ENCODE measurements around the gene DDX53. TPM values are rescaled to one million over a fixed set of nuclear protein-coding genes. Genes with fewer than 3 reads are reported as not detected.
A peak's percentile ranks its signal among the peaks of the same experiment; 100 is the strongest.

Gene DDX53
- total and polyA plus RNA-seq, 4 donors: not detected

- WGBS (ENCODE audit: insufficient coverage): no CpG with 5 or more reads among the region's 4 CpGs
- Histone ChIP-seq H3K36me3 (ENCODE audit: control insufficient read depth, insufficient read depth, low read length) (no peaks in the 10 kb centered on the region), H3K27me3 (ENCODE audit: control insufficient read depth, insufficient read depth, low read length) (peaks cover 2% of the 10 kb centered on the region), H3K27ac (ENCODE audit: low read depth, low read length) (no peak overlapping the region), H3K4me1 (ENCODE audit: control insufficient read depth, insufficient read depth, low read length) (no peaks in the 10 kb centered on the region), H3K4me3 (ENCODE audit: low read depth, low read length) (no peak overlapping the region), H3K9me3 (ENCODE audit: control insufficient read depth, insufficient read depth, low read length) (no peaks in the 10 kb centered on the region)
- DNase-seq (ENCODE audit: low read depth in 4 of 6, low spot score in 6 of 6): no peak
These were observed 25.1 kb upstream of the DDX53 start for GRCh38 chrX:22974616-22975015.

GRCh38 chrX:22975786-22976185, 24.0 kb upstream of the DDX53 start:
- WGBS (ENCODE audit: insufficient coverage): no CpG with 5 or more reads among the region's 1 CpG
- H3K4me3 ChIP-seq (ENCODE audit: low read depth, low read length): no peak overlapping the region

DNA sequence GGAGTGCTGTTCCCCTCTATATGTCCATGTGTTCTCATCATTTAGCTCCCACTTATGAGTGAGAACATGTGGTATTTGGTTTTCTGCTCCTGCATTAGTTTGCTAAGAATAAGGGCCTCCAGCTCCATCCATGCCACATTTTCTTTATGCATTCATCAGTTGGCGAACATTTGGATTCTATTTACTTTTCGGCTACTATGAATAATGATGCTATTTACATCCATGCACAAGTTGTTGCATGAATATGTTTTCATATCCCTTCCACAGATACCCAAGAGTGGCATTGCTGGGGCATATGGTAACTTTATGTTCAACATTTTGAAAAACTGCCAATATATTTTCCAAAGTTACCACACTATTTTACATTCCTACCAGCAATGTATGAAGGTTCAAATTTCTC, 13.8 kb upstream of the DDX53 start:
- peaks cover 2% of the 10 kb centered on the region for H3K27me3 ChIP-seq (ENCODE audit: control insufficient read depth, insufficient read depth, low read length)
- WGBS (ENCODE audit: insufficient coverage): no CpG with 5 or more reads among the region's 2 CpGs
- no peak for DNase-seq (ENCODE audit: low read depth in 4 of 6, low spot score in 6 of 6)
- no peaks in the 10 kb centered on the region for H3K36me3 ChIP-seq (ENCODE audit: control insufficient read depth, insufficient read depth, low read length)
- H3K4me1 ChIP-seq (ENCODE audit: control insufficient read depth, insufficient read depth, low read length): no peaks in the 10 kb centered on the region
- no peaks in the 10 kb centered on the region for H3K9me3 ChIP-seq (ENCODE audit: control insufficient read depth, insufficient read depth, low read length)
- no peak overlapping the region for H3K27ac ChIP-seq (ENCODE audit: low read depth, low read length)
- H3K4me3 ChIP-seq (ENCODE audit: low read depth, low read length): no peak overlapping the region

More at GRCh38 chrX:22975786-22976185, 24.0 kb upstream of the DDX53 start:
- H3K9me3 ChIP-seq (ENCODE audit: control insufficient read depth, insufficient read depth, low read length): no peaks in the 10 kb centered on the region
- H3K4me1 ChIP-seq (ENCODE audit: control insufficient read depth, insufficient read depth, low read length): no peaks in the 10 kb centered on the region
- no peak overlapping the region for H3K27ac ChIP-seq (ENCODE audit: low read depth, low read length)
- H3K36me3 ChIP-seq (ENCODE audit: control insufficient read depth, insufficient read depth, low read length): no peaks in the 10 kb centered on the region
- H3K27me3 ChIP-seq (ENCODE audit: control insufficient read depth, insufficient read depth, low read length): peaks cover 2% of the 10 kb centered on the region
- no peak for DNase-seq (ENCODE audit: low read depth in 4 of 6, low spot score in 6 of 6)

DNA sequence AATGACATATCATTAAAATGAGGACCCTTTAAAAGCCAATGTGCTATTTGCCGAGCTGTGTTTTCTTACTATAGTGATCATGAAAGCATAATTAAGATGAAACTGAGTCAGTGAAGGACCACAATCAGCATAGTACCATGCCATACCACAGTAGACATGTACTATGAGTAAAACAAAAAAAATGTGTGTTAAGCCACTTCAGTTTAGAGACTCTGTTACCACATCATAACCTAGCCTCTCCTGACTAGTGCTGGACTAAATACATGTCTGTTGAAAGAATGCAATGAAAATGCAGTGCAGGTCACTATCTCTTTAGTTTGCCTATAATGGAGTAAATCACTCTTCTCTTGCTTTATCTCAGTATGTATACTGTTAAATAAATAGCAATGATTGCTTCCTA, 12.3 kb upstream of the DDX53 start:
- Histone ChIP-seq H3K27ac (ENCODE audit: low read depth, low read length) (no peak overlapping the region), H3K4me1 (ENCODE audit: control insufficient read depth, insufficient read depth, low read length) (no peaks in the 10 kb centered on the region), H3K4me3 (ENCODE audit: low read depth, low read length) (no peak overlapping the region), H3K27me3 (ENCODE audit: control insufficient read depth, insufficient read depth, low read length) (peaks cover 2% of the 10 kb centered on the region), H3K9me3 (ENCODE audit: control insufficient read depth, insufficient read depth, low read length) (no peaks in the 10 kb centered on the region), H3K36me3 (ENCODE audit: control insufficient read depth, insufficient read depth, low read length) (no peaks in the 10 kb centered on the region)
- WGBS (ENCODE audit: insufficient coverage): no CpG with 5 or more reads among the region's 1 CpG
- no peak for DNase-seq (ENCODE audit: low read depth in 4 of 6, low spot score in 6 of 6)

DNA sequence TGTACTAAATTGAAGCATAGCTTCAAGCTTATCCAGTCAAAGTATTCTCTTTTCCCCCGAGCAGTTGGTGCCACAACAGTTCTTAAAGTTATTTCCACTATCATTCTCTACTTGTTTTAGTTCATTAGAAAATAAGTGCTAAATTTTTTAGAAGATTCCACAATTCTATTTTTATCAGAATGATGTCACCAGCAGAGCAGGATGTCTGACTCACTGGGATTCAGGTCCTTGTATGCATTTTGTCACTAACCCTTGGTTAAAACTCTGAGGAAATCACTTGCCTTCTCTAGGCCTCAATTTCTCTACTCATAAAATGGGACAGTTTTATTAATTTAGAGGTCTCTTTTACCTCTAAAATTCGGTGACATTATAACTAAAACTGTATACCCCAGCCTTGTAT, 3.4 kb downstream of the DDX53 start:
- no peak for DNase-seq (ENCODE audit: low read depth in 4 of 6, low spot score in 6 of 6)
- no peak overlapping the region for H3K4me3 ChIP-seq (ENCODE audit: low read depth, low read length)
- no peak overlapping the region for H3K27ac ChIP-seq (ENCODE audit: low read depth, low read length)
- H3K36me3 ChIP-seq (ENCODE audit: control insufficient read depth, insufficient read depth, low read length): no peaks in the 10 kb centered on the region
- no peaks in the 10 kb centered on the region for H3K27me3 ChIP-seq (ENCODE audit: control insufficient read depth, insufficient read depth, low read length)
- no CpG with 5 or more reads among the region's 2 CpGs for WGBS (ENCODE audit: insufficient coverage)
- H3K9me3 ChIP-seq (ENCODE audit: control insufficient read depth, insufficient read depth, low read length): no peaks in the 10 kb centered on the region
- H3K4me1 ChIP-seq (ENCODE audit: control insufficient read depth, insufficient read depth, low read length): no peaks in the 10 kb centered on the region

- Histone ChIP-seq H3K4me3 (ENCODE audit: low read depth, low read length) (no peak overlapping the region), H3K9me3 (ENCODE audit: control insufficient read depth, insufficient read depth, low read length) (no peaks in the 10 kb centered on the region), H3K27me3 (ENCODE audit: control insufficient read depth, insufficient read depth, low read length) (no peaks in the 10 kb centered on the region), H3K4me1 (ENCODE audit: control insufficient read depth, insufficient read depth, low read length) (no peaks in the 10 kb centered on the region), H3K36me3 (ENCODE audit: control insufficient read depth, insufficient read depth, low read length) (no peaks in the 10 kb centered on the region), H3K27ac (ENCODE audit: low read depth, low read length) (no peak overlapping the region)
- WGBS (ENCODE audit: insufficient coverage): 63% methylated on average over 1 of the region's 1 CpG
- DNase-seq (ENCODE audit: low read depth in 4 of 6, low spot score in 6 of 6): peak in 4 of 6 donors; percentile 1 to 22 (median 10)
These were observed 8.8 kb downstream of the DDX53 start for GRCh38 chrX:23008431-23009099.

DNA sequence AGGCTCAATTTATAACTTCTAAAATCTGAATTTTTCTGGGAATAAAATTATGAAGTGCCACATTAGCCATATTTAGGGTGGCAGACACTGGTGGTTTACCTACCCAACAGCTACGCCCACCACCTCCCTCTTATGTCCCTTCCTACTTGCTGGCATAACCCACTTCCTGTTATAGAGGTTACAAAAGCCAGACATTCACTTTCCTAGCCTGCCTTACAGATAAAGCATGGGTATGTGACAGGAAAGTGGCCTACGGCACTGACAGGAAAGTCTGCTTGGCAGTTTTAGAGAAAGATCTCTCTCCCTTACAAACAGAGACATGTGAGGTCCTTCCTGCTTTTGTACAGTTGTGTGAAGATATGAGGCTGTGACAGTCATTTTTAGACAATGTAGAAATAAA, 12.4 kb downstream of the DDX53 start:
- H3K9me3 ChIP-seq (ENCODE audit: control insufficient read depth, insufficient read depth, low read length): no peaks in the 10 kb centered on the region
- WGBS (ENCODE audit: insufficient coverage): no CpG with 5 or more reads among the region's 2 CpGs
- no peak overlapping the region for H3K27ac ChIP-seq (ENCODE audit: low read depth, low read length)
- H3K27me3 ChIP-seq (ENCODE audit: control insufficient read depth, insufficient read depth, low read length): no peaks in the 10 kb centered on the region
- no peak for DNase-seq (ENCODE audit: low read depth in 4 of 6, low spot score in 6 of 6)
- H3K4me1 ChIP-seq (ENCODE audit: control insufficient read depth, insufficient read depth, low read length): no peaks in the 10 kb centered on the region
- H3K36me3 ChIP-seq (ENCODE audit: control insufficient read depth, insufficient read depth, low read length): no peaks in the 10 kb centered on the region
- no peak overlapping the region for H3K4me3 ChIP-seq (ENCODE audit: low read depth, low read length)

- no peak overlapping the region for H3K27ac ChIP-seq (ENCODE audit: low read depth, low read length)
- DNase-seq (ENCODE audit: low read depth in 4 of 6, low spot score in 6 of 6): no peak
- no peaks in the 10 kb centered on the region for H3K9me3 ChIP-seq (ENCODE audit: control insufficient read depth, insufficient read depth, low read length)
- no peaks in the 10 kb centered on the region for H3K27me3 ChIP-seq (ENCODE audit: control insufficient read depth, insufficient read depth, low read length)
- H3K4me3 ChIP-seq (ENCODE audit: low read depth, low read length): no peak overlapping the region
- H3K4me1 ChIP-seq (ENCODE audit: control insufficient read depth, insufficient read depth, low read length): no peaks in the 10 kb centered on the region
- WGBS (ENCODE audit: insufficient coverage): 86% methylated on average over 1 of the region's 1 CpG
- no peaks in the 10 kb centered on the region for H3K36me3 ChIP-seq (ENCODE audit: control insufficient read depth, insufficient read depth, low read length)
These were observed 12.9 kb downstream of the DDX53 start for GRCh38 chrX:23012636-23013035.

DNA sequence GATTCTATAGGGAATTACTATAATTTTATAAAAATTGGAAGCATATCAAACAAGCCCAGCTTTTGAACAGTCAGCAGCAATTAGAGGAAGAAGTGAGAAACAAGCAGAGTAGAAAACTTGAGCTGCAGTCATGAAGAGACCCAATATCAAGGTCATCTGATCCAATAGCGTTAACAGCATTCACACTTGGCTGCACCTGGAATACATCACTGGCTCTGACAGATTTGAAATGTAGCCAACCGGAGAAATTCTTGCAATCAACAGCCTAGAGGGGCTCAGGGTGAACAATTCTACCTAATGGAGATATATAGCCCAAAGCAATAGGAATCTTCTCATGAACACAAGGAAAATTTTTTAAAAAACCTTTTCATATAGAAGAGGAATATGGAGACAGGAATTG, 13.6 kb downstream of the DDX53 start:
- Histone ChIP-seq H3K9me3 (ENCODE audit: control insufficient read depth, insufficient read depth, low read length) (no peaks in the 10 kb centered on the region), H3K4me1 (ENCODE audit: control insufficient read depth, insufficient read depth, low read length) (no peaks in the 10 kb centered on the region), H3K27me3 (ENCODE audit: control insufficient read depth, insufficient read depth, low read length) (no peaks in the 10 kb centered on the region), H3K27ac (ENCODE audit: low read depth, low read length) (no peak overlapping the region), H3K4me3 (ENCODE audit: low read depth, low read length) (no peak overlapping the region), H3K36me3 (ENCODE audit: control insufficient read depth, insufficient read depth, low read length) (no peaks in the 10 kb centered on the region)
- DNase-seq (ENCODE audit: low read depth in 4 of 6, low spot score in 6 of 6): peak in 1 of 6 donors; percentile 2
- no CpG with 5 or more reads among the region's 2 CpGs for WGBS (ENCODE audit: insufficient coverage)

DNA sequence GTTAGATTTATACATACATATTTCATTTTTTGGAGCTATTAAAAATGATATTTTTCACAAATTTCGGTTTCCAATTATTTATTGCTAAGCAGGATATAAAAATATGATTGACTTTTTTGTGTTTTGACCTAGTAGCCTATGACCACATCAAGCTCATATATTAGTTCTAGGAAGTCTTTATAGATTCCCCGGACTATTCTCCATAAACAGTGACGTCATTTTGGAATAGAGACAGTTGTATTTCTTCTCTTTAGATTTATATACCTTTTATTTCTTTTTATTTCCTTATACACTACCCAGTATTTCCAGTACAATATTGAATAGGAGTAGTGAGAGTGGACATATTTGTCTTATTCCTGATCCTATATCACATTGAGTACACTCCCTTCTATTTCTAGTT, 31.8 kb downstream of the DDX53 start:
- no CpG with 5 or more reads among the region's 3 CpGs for WGBS (ENCODE audit: insufficient coverage)
- Histone ChIP-seq H3K27me3 (ENCODE audit: control insufficient read depth, insufficient read depth, low read length) (no peaks in the 10 kb centered on the region), H3K36me3 (ENCODE audit: control insufficient read depth, insufficient read depth, low read length) (no peaks in the 10 kb centered on the region), H3K4me3 (ENCODE audit: low read depth, low read length) (no peak overlapping the region), H3K4me1 (ENCODE audit: control insufficient read depth, insufficient read depth, low read length) (no peaks in the 10 kb centered on the region), H3K27ac (ENCODE audit: low read depth, low read length) (no peak overlapping the region), H3K9me3 (ENCODE audit: control insufficient read depth, insufficient read depth, low read length) (no peaks in the 10 kb centered on the region)
- DNase-seq (ENCODE audit: low read depth in 4 of 6, low spot score in 6 of 6): no peak

Data from spinal cord (tissue), 10 donors.